22Rv1 (cell line): ENCODE data around the gene INSC.

Experiments
- ZFX ChIP-seq: fragments of 450-650 bp; IDR thresholded peaks from 2 replicates; pipeline ENCODE4 v1.6.1; 2017; ENCODE audit warnings: antibody characterized with exemption, borderline replicate concordance
- TF ChIP-seq, protein P1 (sequence below): fragments of 450-650 bp; IDR thresholded peaks from 2 replicates; pipeline ENCODE4 v1.5.1; 2017; ENCODE audit warnings: mild to moderate bottlenecking

DNA sequence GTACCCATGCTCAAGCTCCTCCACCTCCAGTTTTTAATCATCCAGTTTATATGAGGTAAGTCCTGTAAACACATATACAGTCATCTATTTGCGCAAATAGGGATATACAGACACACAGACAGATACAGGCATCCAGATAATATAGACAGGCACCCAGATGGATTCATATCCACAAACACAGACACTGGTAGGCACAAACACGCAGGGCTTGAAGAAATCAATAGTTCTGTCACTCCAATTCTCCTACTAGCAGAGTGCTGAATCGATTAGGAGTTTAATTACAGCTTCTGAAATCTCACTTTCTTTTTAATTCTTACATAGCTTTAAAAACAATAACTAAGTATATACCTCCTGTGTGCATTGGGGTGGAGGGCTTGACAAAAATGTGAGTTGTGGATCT, 56.0 kb downstream of the INSC start:
- TF ChIP-seq, protein P1, sequence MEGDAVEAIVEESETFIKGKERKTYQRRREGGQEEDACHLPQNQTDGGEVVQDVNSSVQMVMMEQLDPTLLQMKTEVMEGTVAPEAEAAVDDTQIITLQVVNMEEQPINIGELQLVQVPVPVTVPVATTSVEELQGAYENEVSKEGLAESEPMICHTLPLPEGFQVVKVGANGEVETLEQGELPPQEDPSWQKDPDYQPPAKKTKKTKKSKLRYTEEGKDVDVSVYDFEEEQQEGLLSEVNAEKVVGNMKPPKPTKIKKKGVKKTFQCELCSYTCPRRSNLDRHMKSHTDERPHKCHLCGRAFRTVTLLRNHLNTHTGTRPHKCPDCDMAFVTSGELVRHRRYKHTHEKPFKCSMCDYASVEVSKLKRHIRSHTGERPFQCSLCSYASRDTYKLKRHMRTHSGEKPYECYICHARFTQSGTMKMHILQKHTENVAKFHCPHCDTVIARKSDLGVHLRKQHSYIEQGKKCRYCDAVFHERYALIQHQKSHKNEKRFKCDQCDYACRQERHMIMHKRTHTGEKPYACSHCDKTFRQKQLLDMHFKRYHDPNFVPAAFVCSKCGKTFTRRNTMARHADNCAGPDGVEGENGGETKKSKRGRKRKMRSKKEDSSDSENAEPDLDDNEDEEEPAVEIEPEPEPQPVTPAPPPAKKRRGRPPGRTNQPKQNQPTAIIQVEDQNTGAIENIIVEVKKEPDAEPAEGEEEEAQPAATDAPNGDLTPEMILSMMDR, result no peak
- TF ChIP-seq ZFX, result no peak
